ENCODE data around the gene PRDM7.
"Not testable (repeated sequence)": the region's sequence is repeated elsewhere in the genome, so short reads cannot be mapped to it uniquely, and the experiment has no call there.

PRDM7 gene

DNA sequence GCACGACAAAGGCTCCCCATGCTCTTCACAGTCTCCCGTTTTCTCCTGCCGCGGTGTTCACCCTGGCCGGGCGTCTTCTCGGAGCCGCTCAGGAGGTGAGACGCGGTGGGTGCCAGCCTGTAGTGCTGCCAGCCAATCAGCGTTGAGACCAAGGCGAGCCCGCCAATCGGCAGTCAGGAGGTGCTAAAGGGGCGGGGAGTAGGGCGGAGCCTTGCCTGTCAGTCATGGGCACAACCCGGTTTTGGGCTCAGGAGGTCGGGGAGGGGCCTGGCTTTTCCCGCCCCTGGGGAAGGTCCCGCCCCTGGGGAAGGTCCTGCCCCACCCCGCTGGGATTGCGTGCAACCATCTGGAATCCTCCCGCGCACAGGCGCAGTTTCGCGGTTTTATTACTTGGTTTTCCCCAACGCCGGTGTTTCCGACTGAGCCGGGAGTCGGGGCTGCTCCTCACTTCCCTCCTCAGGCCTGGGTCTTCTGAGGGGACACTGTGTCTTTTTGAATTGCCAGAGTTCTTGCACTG, at the start of gene PRDM7:
Gene PRDM7, minus strand, starts transcription at position 92 of the 517 bp plus-strand sequence. CDS start 1,421 bp downstream, outside the sequence.
- no peak for FAIRE-seq

DNA sequence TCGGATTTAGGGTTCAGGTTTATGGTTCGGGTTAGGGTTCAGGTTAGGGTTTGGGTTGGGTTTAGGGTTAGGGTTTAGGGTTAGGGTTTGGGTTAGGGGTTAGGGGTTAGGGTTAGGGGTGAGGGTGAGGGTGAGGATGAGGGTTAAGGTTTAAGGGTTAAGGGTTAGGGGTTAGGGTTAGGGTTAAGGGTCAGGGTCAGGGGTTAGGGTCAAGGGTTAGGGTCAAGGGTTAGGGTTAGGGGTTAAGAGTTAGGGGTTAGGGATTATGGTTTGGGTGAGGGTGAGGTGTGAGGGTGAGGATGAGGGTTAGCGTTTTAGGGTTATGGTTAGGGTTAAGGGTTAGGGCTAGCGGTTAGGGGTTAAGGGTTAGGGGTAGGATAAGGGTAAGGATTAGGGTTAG, 44.7 kb upstream of the PRDM7 start:
- not testable (repeated sequence) for FAIRE-seq

DNA sequence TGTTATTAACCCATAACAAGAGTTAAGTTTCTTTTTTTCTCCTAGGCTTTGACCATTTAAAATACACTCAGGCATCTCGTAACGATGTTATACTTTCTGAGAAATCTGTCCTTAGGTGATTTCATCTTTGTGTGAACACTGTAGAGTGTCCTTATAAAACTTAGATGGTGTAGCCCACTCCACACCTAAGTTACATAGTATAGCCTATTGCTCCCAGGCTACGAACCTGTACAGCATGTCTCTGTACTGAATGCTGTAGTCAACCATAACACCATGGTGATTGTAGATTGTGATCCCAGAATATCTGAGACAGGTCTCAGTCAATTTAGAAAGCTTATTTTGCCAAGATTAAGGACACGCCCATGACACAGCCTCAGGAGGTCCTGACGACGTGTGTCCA, 30.5 kb upstream of the PRDM7 start:
- not testable (repeated sequence) for FAIRE-seq

DNA sequence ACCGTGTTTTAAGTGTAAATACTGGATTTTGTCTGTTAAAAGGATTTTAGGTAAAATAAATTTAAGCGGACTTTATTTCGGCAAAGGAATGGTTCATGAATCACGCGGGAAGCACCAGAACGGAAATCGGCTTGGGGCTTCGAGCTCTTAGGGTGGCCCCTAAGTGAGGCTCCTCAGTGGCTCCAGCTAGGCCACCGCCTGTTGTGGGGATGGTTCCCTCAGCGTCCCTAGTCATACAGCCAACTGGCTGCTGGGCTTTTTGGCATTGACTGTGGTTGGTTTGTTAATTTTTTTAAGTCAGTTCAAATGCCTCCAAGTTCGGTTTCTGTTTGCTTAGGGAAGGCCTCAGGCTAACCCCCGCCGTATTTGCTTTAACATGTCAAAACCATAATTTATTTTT, 29.9 kb upstream of the PRDM7 start:
- FAIRE-seq = not testable (repeated sequence)

DNA sequence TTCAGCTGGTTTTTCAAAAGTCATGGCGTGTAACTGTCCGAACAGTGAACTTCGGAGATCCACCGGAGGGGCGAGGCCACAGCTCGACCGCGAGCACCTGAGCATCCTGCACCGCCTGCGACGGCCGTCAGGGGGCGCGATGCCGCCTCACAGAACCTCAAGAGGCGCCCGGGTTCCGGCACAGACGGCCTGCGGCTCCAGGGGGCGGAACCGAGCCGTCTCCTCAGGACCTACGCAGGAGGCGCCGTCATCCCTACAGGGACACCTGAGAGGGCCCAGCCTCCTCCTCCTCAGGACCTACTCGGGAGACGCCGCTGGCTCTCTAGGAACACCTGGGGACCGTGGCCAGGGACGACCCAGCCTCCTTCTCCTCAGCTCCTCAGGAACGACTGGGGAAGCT, 29.1 kb upstream of the PRDM7 start:
- not testable (repeated sequence) for FAIRE-seq

DNA sequence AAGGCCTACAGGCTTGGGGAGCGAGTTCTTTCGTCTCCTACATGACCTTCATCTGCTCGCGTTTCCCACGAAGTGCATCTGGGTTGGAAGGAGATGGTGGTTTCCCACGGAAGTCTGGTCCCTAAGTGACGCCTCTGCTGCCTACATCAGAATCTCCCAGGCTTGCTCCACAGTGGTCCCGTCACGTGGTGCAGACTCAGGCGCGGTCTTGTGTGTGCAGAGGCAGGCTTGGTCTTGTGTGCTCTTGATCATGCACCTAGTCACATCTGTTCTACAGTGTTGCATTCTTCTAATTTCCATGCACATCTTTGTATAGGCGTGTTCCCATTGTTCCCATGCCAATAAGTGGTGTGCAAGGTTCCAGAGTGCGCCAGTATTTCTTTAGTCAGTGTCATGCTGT, 27.6 kb upstream of the PRDM7 start:
- FAIRE-seq = not testable (repeated sequence)

DNA sequence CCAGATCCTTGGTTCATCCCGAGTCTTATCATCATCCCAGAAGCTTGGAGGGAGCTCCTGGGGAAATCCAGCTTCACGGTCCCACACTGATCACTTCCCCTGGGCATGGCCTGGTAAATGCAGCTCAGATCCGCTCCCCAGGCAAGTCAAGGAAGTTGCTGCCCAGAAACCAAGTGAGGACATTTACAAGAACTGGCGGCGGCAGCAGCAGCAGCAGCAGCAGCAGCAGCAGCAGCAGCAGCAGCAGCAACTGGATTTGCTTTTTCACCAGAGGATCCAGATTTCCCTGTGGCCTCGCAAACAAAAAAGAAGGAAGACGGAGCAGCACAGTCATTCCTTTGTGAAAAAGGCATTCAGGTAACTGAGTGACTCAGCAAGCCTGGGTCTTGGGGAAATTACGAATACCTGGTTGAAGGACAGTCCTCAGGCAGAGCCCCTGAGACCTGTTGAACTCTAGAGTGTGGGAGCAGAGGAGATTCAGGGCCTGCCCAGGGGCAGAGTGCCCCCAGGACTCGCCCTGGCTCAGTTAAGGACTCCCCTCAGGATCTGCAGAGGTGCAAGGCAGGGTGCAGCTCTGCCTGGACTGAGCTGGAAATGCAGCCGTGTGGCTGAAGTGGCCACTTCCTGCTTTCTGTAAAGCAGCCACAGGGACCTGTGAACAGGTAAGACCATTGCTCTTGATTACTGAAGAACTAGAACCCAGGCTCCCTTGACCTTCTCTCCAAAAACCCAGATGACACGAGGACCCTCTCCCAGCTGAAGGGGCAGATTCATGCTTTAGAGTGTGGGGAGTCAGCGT, 25.2 kb upstream of the PRDM7 start:
- not testable (repeated sequence) for FAIRE-seq

DNA sequence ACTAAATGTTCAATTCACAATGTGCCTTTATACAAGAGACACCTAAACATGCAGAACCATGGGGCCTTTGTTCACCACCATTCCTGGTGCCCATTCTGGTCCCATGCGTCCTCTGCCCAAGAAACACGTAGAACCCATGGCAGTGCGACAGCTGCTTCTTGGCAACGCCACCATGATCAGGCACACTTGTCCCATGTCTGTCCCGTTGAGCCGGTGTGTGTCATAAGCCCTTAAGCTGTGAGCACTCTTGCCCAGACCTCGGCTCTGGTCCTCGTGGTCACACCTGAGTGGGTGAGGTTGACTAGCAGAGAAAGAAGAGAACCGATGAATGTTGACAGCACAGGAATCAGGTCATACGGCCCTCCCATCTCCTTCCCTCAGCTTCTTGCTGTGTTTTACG, 24.2 kb upstream of the PRDM7 start:
- not testable (repeated sequence) for FAIRE-seq

DNA sequence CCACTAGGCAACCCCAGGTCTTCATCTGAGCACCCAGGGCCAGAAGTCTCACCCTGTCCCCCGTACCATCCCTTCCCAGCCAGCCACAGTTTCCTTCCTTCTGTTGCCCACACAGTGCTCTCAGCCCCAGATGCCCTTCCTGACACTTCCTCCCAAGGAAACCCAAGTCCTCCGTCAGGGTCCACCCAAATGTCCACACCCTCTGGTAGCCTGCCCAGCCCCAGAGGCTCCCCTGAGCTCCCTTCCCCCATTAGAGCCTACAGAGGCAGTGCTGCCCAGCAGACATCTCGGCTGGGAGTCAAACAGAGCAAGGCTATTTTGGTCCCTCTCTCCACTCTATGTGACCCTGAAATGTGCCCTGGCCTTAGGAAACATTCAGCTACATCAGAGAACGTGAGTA, 23.7 kb upstream of the PRDM7 start:
- not testable (repeated sequence) for FAIRE-seq

DNA sequence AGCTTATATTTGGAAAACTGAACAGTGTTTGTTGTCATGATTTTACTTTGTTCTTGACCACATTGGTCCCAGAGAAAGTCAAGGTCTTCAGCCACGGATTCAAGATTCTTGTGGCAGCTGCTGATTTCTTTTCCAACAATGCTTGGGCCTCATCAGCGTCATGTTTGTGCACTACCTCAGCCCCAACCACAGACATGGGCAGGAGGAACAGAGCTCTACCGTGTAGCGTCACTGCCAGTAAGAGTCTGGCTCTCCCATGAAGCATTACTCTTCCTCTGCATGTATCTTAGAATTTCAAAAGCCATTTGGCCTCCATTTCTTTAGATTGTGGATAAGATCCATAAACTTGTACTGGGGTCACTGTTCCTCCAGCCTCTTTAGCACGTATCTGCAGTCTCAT, 23.1 kb upstream of the PRDM7 start:
- not testable (repeated sequence) for FAIRE-seq

DNA sequence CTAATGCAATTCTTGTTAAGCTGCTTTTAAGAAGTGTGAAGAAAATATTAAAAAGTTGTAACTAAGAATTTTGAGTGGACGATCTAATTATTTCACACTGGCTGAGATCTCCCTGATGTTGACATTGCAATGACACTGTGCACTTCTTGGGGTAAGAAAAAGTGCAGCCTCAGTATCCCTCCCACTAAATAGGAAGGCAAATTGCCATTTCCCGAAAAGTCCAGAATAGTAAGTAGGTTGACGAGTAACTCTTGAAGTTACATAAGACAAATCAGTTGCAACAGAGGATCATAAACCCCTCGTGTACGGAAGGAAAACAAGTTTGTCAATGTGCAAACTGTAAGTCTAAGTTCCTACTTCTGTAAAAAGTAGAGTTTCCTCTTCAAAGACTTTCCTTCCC, 21.8 kb upstream of the PRDM7 start:
- FAIRE-seq = not testable (repeated sequence)

DNA sequence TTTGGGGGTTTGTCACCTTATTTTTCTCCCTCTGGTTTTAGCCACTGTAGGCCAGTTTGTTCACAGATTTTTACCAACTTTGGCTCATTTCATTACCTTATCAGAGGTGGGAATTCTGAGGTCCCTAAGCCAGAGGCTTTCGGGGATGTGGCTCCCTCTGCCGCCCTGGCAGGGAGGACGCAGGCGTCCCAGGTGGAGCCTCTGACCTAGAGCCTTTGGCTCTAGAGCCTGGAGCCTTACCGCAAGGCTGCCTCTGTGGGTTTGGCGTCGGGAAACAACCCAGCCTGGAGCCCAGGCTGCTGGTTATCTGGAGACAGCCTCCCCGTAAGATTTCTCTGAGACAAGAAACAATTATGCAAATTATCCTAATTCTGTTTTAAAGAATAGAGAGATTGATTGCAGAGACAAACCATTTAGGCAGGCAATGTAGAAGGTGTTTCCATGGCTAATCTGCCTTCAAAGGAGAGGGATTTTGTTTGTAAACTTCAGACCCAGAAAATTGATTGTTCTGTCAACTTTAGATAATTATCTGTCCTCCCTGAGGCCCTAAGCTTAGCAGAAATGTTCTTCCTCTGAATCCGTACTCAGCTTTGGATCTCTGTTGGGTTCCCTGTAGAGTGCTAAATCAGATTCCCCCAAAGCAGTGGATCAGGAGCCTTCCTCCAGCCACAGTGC, 20.0 kb upstream of the PRDM7 start:
- FAIRE-seq = not testable (repeated sequence)

DNA sequence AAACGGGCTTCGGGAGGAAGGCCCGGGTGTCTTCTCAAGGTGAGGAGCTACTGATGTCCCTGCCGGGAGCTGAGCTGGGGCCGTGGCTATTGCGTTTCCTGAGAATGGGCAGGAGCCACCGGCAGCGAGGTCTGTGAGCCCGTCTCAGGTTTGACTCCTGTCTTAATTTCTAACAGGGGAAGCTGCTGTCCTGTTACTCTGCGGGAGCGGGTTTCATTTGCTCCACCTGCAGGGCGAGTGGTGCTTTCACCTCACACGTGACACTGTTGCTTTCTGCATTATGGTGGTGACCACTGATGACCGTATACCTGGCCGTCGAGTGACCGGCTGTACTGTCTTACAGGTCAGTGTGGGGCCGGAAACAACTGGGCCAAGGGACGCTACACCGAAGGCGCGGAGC, 17.7 kb upstream of the PRDM7 start:
- FAIRE-seq = not testable (repeated sequence)

DNA sequence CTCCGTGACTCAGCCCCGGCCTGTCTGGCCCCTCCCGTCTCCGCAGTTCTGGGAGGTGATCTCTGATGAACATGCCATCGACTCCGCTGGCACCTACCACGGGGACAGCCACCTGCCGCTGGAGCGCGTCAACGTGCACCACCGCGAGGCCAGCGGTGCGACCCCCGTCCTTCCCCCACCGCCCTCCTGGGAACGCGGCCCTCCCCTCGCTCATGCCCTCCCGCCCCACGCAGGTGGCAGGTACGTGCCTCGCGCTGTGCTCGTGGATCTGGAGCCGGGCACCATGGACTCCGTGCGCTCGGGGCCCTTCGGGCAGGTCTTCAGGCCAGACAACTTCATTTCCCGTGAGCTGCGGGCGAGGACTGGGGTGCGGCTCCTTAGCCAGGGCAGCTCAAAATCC, 17.2 kb upstream of the PRDM7 start:
- not testable (repeated sequence) for FAIRE-seq

DNA sequence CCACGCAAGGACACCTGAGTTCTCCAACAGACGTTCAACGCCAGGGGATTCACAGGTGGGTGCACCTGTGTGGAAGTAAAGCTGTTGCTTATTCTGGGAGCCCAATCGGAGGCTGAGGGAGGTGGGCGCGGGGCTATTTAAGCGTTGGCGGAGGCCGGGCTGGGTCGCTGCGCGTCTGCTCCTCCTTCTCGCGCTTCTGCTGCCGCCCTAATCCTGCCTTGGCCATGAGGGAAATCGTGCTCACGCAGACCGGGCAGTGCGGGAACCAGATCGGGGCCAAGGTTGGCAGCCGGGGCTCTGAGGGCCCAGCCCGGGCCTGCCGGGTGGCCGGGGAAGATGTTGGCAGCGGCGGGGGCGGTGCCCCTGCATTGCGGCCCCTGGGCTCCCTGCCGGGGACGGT, 16.7 kb upstream of the PRDM7 start:
- not testable (repeated sequence) for FAIRE-seq

DNA sequence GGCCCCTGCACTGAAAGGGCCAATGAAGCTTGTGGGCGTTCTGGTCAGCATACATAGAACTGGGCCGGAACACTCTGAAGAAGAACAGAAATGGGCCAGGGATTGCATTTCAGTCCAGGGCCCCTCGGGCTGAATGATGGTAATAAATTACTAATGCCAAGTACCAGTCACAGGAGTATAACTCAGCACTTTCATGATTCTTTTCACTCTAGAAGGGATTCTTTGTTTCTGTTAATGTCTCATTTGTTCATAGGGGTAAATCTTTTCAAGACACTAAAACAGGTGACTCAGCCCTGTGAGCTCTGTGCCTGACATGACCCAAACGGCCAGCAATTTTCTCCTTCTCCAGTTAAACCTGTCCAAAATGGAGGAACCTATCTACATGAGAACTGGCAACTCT, 15.7 kb upstream of the PRDM7 start:
- not testable (repeated sequence) for FAIRE-seq

DNA sequence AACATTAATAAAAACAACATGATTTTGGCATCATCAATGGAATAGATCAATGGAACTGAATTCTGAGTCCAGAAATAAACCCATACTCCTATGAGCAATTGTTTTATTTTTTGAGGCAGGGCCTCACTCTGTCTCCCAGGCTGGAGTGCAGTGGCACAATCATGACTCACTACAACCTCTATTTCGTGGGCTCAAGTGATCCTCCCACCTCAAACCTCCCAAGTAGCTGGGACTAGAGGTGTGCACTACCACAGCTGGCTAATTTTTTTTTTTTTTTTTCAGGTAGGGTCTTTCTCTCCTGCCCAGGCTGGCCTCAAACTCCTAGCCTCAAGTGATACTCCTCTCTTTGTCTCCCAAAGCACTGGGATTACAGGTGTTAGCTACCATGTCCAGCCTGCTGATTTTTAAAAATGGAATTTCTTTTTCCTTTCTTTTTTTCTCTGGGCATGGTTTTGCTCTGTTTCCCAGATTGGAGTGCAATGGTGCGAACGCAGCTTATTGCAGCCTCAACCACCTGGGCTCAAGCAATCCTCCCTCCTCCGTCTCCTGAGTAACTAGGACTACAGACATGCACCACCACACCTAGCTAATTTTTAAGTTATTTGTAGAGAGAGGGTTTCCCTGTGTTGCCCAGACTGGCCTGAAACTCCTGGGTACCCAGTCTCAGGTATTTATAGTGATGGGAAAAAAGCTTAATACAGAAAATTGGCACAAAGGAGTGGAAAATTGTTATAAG, 7.3 kb upstream of the PRDM7 start:
- FAIRE-seq = no peak

DNA sequence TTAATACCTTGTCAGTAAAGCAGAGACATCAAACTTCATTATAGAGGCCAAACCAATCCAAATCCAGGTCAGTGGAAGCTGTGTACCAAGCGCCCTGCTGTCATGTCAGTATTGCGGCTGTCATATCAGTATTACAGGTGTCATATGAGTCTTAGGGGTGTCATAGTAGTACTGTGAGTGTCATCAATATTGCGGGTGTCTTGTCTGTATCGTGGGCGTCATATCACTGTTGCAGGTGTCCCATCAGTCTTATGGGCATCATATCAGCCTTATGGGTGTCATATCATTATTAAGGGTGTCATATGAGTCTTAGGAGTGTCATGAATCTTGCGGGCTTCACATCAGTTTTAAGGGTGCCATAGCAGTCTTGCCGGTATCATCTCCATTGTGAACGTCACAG, 6.0 kb upstream of the PRDM7 start:
- FAIRE-seq = no peak

DNA sequence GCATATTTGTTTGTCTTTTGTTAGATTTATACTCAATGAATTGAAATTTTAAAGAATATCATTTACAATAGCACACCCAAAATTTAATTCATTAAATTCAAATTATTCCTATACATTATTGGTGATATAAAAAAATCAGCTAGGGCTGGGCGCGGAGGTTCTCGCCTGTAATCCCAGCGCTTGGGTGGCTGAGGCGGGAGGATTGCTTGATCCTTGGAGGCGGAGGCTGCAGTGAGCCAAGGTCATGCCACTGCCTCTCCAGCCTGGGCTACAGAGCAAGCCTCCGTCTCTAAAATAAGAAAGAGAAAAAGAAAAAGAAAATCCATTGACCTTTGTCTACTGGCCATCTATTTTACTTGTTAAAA, 4.5 kb upstream of the PRDM7 start:
- no peak for FAIRE-seq

DNA sequence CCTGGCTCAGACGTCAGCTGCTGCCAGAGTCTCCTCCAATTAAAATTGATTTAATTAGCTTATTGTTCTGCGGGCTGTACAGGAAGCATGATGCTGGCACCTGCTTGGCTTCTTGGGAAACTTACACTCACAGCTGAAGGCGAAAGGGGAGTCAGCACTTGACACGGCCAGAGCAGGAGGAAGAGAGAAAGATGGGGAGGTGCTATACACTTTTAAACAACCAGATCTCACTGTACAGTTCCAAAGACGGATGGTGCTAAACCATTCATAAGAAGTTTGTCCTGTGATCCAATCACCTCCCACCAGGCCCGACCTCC, 1.4 kb upstream of the PRDM7 start:
- FAIRE-seq = no peak

DNA sequence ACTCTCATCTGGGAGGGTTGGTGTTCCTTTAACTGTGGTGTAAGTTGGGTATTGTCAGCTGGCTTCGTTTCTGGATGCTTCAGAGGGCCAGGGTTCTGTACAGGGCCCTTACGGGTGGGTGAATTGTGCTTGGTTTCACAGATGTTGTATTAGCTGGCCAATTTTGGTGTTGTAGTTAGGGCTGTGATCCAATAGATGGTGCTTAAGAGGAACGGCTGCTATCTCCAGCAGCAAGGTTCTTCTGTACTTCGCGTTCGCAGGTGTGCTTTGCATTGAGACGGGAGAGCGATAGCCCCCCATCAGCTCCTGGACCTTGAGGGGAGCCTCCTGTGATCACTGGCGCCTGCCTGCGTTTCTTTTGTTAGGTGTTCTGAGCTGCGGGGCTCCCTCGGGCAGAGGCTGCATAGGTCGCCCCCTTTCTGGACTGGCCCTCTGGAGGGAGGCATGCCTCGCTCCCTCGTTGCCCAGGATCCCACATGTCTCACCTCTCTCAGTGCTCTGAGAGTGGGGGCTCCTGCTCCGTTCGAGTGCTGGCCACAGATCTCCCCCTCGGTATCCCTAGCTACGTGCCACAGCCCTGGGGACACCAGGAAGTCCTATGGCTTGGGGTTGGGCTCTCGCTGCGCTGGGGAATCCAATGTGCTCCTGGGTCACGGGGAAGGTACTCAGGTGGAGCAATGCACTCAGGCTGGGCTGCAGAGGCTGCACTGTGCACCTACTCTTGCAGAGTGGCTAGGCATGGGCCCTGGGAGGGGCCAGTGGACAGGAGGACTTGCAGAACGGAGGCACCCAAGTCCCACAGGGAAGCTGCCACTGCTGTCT, 837 bp upstream of the PRDM7 start:
- FAIRE-seq = no peak

DNA sequence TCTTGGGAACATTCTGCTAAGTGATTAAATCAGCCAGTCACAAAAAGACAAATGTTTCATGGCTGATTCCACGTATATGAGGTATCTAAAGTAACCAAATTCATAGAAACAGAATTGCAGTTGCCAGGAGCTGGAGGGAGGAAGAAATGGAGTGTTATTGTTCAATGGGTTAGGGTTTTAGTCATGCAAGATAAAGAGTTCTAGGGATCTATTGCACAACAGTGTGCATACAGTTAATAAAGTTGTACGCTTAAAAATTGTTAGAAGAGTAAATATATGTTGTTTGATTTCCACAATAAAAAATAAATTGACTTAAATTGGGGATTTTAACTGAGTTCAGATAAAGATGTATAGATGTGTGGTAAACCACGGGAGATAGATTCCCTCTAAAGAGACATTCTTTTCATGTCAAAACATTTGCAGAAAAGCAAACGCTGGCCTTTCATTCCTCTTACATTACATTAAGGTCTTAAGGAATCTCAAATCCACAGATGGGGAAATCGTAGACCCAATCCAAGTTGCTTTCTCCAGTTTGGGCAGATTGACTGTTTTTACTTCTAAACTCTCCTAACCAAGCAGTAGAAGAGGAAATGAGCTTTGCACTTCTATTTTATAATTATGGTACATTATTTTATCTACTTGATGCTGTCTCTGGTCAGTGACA, 4.6 kb downstream of the PRDM7 start:
- FAIRE-seq = no peak
